Hepatocyte (in vitro differentiated cells): ENCODE results near the gene SPINK8. TPM values are rescaled to one million over a fixed set of nuclear protein-coding genes. Genes with fewer than 3 reads are reported as not detected.

Experiments used
- DNase-seq: peaks from one replicate; pipeline ENCODE4 v3.0.0-alpha.2; 2016; ENCODE audit warnings: low spot score
- H2AFZ ChIP-seq: fragments of 200-600 bp; sonication (generic); 2 replicates; pipeline ENCODE4 v1.6.0; 2016; ENCODE audit warnings: antibody characterized with exemption, mild to moderate bottlenecking
- H3K27ac ChIP-seq: fragments of 200-600 bp; sonication (generic); 2 replicates; pipeline ENCODE4 v1.5.1; 2016; ENCODE audit warnings: mild to moderate bottlenecking
- H3K27me3 ChIP-seq: fragments of 200-600 bp; sonication (generic); 2 replicates; pipeline ENCODE4 v1.6.1; 2016
- H3K36me3 ChIP-seq: fragments of 200-600 bp; sonication (generic); replicated peaks from 2 replicates; pipeline ENCODE4 v1.5.1; 2016; ENCODE audit warnings: low read depth; ENCODE audit not compliant: insufficient read depth
- H3K4me1 ChIP-seq: fragments of 200-600 bp; sonication (generic); 2 replicates; pipeline ENCODE4 v1.5.1; 2016; ENCODE audit warnings: mild to moderate bottlenecking, moderate library complexity; ENCODE audit not compliant: insufficient read depth
- H3K4me2 ChIP-seq: fragments of 200-600 bp; sonication (generic); 2 replicates; pipeline ENCODE4 v1.6.0; 2016
- H3K4me3 ChIP-seq: fragments of 200-600 bp; sonication (generic); 2 replicates; pipeline ENCODE4 v1.5.1; 2016; ENCODE audit warnings: mild to moderate bottlenecking
- H3K79me2 ChIP-seq: fragments of 200-600 bp; sonication (generic); 2 replicates; pipeline ENCODE4 v1.6.0; 2017; ENCODE audit warnings: mild to moderate bottlenecking
- H3K9me2 ChIP-seq: fragments of 200-600 bp; sonication (generic); replicated peaks from 2 replicates; pipeline ENCODE4 v1.6.0; 2017; ENCODE audit warnings: mild to moderate bottlenecking; ENCODE audit not compliant: insufficient read depth
- H3K9me3 ChIP-seq: fragments of 200-600 bp; sonication (generic); 2 replicates; pipeline ENCODE4 v1.5.1; 2016; ENCODE audit warnings: low read depth, mild to moderate bottlenecking
- H4K20me1 ChIP-seq: fragments of 200-600 bp; sonication (generic); 2 replicates; pipeline ENCODE4 v1.6.0; 2016; ENCODE audit warnings: mild to moderate bottlenecking; ENCODE audit not compliant: insufficient read depth, poor library complexity, severe bottlenecking
- EZH2 ChIP-seq: fragments of 200-600 bp; sonication (generic); IDR thresholded peaks from 2 replicates; pipeline ENCODE4 v1.6.1; 2016; ENCODE audit warnings: antibody characterized with exemption, mild to moderate bottlenecking, borderline replicate concordance
- EZH2phosphoT487 ChIP-seq: fragments of 200-600 bp; sonication (generic); IDR thresholded peaks from one replicate; pipeline ENCODE4 v1.6.1; 2018; ENCODE audit warnings: antibody characterized with exemption, mild to moderate bottlenecking, low read depth, moderate library complexity; ENCODE audit not compliant: unreplicated experiment, severe bottlenecking
- WGBS: methylation state at CpG from one replicate; pipeline ENCODE4 v1.1.6; 2016; ENCODE audit warnings: low lambda C conversion rate; ENCODE audit errors: missing lambda C conversion rate; 5-methylcytosine and 5-hydroxymethylcytosine counted together
- polyA plus RNA-seq: library from polyadenylated mRNA; unstranded; fragments of >200 nt; fragmentation: Nextera tagmentation; extraction: Ambion mirVana; gene quantifications from 2 replicates; pipeline ENCODE4 v1.2.1, GENCODE V29; 2016
- total RNA-seq: library from RNA; depleted of rRNA; stranded (reverse); fragments of >200 nt; gene quantifications from 2 replicates; pipeline ENCODE4 v1.2.3, GENCODE V29; 2014
- TF ChIP-seq, protein P1 (sequence below): fragments of 200-600 bp; sonication (generic); IDR thresholded peaks from 2 replicates; pipeline ENCODE4 v1.5.1; 2016; ENCODE audit warnings: antibody characterized with exemption, mild to moderate bottlenecking; ENCODE audit not compliant: poor library complexity

Gene SPINK8
- total and polyA plus RNA-seq, 2 experiments from 2014 or later, result not detected

DNA sequence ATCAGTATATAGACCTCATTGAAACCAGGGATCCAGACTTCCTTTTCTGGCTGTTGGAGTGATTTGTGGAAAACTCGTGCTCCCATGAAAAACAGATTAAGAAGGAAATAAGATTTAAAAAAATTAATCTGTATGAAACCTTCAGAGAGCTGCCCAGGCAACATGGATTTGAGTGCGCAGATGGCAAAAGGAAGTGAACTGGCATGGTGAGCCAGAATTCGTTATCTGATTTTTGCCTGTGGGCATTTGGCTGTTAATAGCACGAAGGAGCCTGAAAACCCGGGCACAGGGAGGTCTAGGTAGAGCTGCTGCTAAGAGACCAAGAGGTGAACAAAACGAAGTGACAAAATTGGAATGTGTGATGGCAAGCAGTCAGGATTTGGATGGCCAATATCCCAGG, 19.1 kb upstream of the SPINK8 start:
- Histone ChIP-seq H4K20me1 (no peaks in the 10 kb centered on the region), H3K4me1 (peaks cover 3% of the 10 kb centered on the region), H3K4me3 (no peak overlapping the region), H3K27me3 (no peaks in the 10 kb centered on the region), H3K4me2 (no peak overlapping the region), H3K36me3 (no peaks in the 10 kb centered on the region), H3K9me2 (no peaks in the 10 kb centered on the region), H3K9me3 (no peaks in the 10 kb centered on the region), H2AFZ (no peak overlapping the region), H3K79me2 (no peaks in the 10 kb centered on the region), H3K27ac (no peak overlapping the region)
- no peak for TF ChIP-seq EZH2phosphoT487
- TF ChIP-seq EZH2, result no peak
- TF ChIP-seq, protein P1, sequence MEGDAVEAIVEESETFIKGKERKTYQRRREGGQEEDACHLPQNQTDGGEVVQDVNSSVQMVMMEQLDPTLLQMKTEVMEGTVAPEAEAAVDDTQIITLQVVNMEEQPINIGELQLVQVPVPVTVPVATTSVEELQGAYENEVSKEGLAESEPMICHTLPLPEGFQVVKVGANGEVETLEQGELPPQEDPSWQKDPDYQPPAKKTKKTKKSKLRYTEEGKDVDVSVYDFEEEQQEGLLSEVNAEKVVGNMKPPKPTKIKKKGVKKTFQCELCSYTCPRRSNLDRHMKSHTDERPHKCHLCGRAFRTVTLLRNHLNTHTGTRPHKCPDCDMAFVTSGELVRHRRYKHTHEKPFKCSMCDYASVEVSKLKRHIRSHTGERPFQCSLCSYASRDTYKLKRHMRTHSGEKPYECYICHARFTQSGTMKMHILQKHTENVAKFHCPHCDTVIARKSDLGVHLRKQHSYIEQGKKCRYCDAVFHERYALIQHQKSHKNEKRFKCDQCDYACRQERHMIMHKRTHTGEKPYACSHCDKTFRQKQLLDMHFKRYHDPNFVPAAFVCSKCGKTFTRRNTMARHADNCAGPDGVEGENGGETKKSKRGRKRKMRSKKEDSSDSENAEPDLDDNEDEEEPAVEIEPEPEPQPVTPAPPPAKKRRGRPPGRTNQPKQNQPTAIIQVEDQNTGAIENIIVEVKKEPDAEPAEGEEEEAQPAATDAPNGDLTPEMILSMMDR, result no peak
- 87% methylated on average over 6 of the region's 6 CpGs for WGBS
- DNase-seq, result no peak

DNA sequence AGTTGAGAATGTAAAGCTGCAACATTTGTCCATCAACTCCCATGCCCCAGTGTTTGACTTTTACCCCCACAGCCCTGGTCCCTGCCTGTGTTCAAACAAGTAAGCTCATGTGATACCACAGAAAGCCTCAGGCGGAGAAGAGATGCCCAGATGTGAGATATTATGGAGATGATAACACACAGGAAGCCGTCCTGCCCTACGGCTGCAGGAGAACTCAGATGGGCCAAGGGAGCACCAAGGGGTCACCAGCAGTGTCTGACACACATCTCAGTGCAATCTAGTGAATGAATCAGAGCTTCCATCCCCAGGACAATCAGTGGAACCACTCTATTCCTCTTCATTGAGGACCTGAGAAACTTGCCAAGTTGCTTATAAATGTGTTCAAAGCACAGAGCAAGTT, 14.0 kb upstream of the SPINK8 start:
- Histone ChIP-seq H3K27ac (no peak overlapping the region), H3K27me3 (no peaks in the 10 kb centered on the region), H3K9me2 (no peaks in the 10 kb centered on the region), H3K9me3 (no peaks in the 10 kb centered on the region), H4K20me1 (no peaks in the 10 kb centered on the region), H3K79me2 (no peaks in the 10 kb centered on the region), H3K4me3 (no peak overlapping the region), H3K4me2 (no peak overlapping the region), H3K4me1 (no peaks in the 10 kb centered on the region), H2AFZ (no peak overlapping the region), H3K36me3 (no peaks in the 10 kb centered on the region)
- WGBS, result 57% methylated on average over 3 of the region's 3 CpGs
- TF ChIP-seq EZH2 (no peak), EZH2phosphoT487 (no peak)
- TF ChIP-seq, protein P1, result no peak
- DNase-seq, result no peak

- Histone ChIP-seq H4K20me1 (no peaks in the 10 kb centered on the region), H3K36me3 (no peaks in the 10 kb centered on the region), H3K4me2 (no peak overlapping the region), H3K9me3 (no peaks in the 10 kb centered on the region), H3K9me2 (no peaks in the 10 kb centered on the region), H3K4me3 (no peak overlapping the region), H3K4me1 (no peaks in the 10 kb centered on the region), H3K27me3 (no peaks in the 10 kb centered on the region), H2AFZ (no peak overlapping the region), H3K79me2 (no peaks in the 10 kb centered on the region), H3K27ac (no peak overlapping the region)
- DNase-seq, result no peak
- TF ChIP-seq, protein P1, result no peak
- TF ChIP-seq EZH2 (no peak), EZH2phosphoT487 (no peak)
- WGBS, result 65% methylated on average over 2 of the region's 2 CpGs
Observed at GRCh38 chr3:48345946-48346572, 12.6 kb upstream of the SPINK8 start.
